CD4-positive, alpha-beta T cell (primary cell): ENCODE measurements around the gene TMEM131. TPM values are rescaled to one million over a fixed set of nuclear protein-coding genes. Genes with fewer than 3 reads are reported as not detected.

Experiments used
- ATAC-seq: fragments of 200-7000 bp; cut with Tn5 transposase; one replicate; pipeline ENCODE4 v1.10.0; 2022; ENCODE audit warnings: mild to moderate bottlenecking; ENCODE audit not compliant: poor library complexity
- CTCF ChIA-PET: fragments of 350-600 bp; sonication (Branson Sonifier 250); formaldehyde crosslinking; loops from one replicate; lab custom pipeline; 2021; ENCODE audit warnings: antibody characterized with exemption, inconsistent platforms; lab: Charles Lee
- POLR2A ChIA-PET: fragments of 350-600 bp; sonication (Branson Sonifier 250); formaldehyde crosslinking; loops from one replicate; lab custom pipeline; 2021; ENCODE audit warnings: antibody characterized with exemption, inconsistent platforms; lab: Charles Lee
- DNase-seq, 14 experiments: peaks; one replicate each; pipeline ENCODE4 v3.0.0-alpha.2; 2013 to 2020; ENCODE audit warnings: mixed read lengths in 2 of 14
- H3K27ac ChIP-seq, 2 donors: one replicate each; pipeline versions ENCODE4 v1.5.1 to v1.7.0; 2013; ENCODE audit warnings: low read length in 2 of 2, low read depth in 1 of 2, mild to moderate bottlenecking in 1 of 2
- H3K27me3 ChIP-seq, 2 experiments: 1 replicate in 1 of 2; 2 replicates in 1 of 2; pipeline versions ENCODE4 v1.6.1 to v1.7.0; 2013; ENCODE audit warnings: low read length in 2 of 2, control low read depth in 1 of 2, mild to moderate bottlenecking in 1 of 2, moderate library complexity in 1 of 2; ENCODE audit not compliant: insufficient read depth in 2 of 2, control insufficient read depth in 1 of 2
- H3K36me3 ChIP-seq: one replicate; pipeline ENCODE4 v1.6.1; 2013; ENCODE audit warnings: low read length, control low read depth; ENCODE audit not compliant: insufficient read depth
- H3K4me1 ChIP-seq: one replicate; pipeline ENCODE4 v1.6.1; 2013; ENCODE audit warnings: low read length, control low read depth; ENCODE audit not compliant: insufficient read depth
- H3K4me3 ChIP-seq: one replicate; pipeline ENCODE4 v1.5.1; 2013; ENCODE audit warnings: mild to moderate bottlenecking, low read length, moderate library complexity
- H3K9me3 ChIP-seq, 2 experiments: 1 replicate in 1 of 2; 2 replicates in 1 of 2; pipeline versions ENCODE4 v1.6.1 to v1.7.0; 2013; ENCODE audit warnings: low read length in 2 of 2, mild to moderate bottlenecking in 2 of 2, control low read depth in 1 of 2, moderate library complexity in 1 of 2; ENCODE audit not compliant: control insufficient read depth in 1 of 2, insufficient read depth in 1 of 2
- H3K27ac Mint-ChIP-seq: one replicate; pipeline ENCODE4 v1.8.0; 2020; ENCODE audit warnings: mixed read lengths
- H3K27me3 Mint-ChIP-seq: one replicate; pipeline ENCODE4 v1.8.0; 2021; ENCODE audit warnings: mixed read lengths
- H3K36me3 Mint-ChIP-seq: one replicate; pipeline ENCODE4 v1.8.0; 2021; ENCODE audit warnings: low read depth, mixed read lengths
- H3K4me1 Mint-ChIP-seq: one replicate; pipeline ENCODE4 v1.8.0; 2021; ENCODE audit warnings: low read depth, mixed read lengths
- H3K4me3 Mint-ChIP-seq: one replicate; pipeline ENCODE4 v1.8.0; 2020; ENCODE audit warnings: mild to moderate bottlenecking, mixed read lengths
- H3K9me3 Mint-ChIP-seq: one replicate; pipeline ENCODE4 v1.8.0; 2020; ENCODE audit warnings: mixed read lengths
- intact Hi-C, 2 experiments: fragments of 100-400 bp; cut with DNase I in 1 of 2; cut with micrococcal nuclease in 1 of 2; formaldehyde crosslinking; loops; one replicate each; pipeline versions ENCODE4 v1.15.1 to v1.9.0; 2023 to 2025; cut with DNase I, micrococcal nuclease
- total RNA-seq, 174 experiments: library from RNA in 2 of 174; stranded (reverse) in 2 of 174; gene quantifications; one replicate each; pipeline ENCODE4 v1.2.3 and lab custom pipeline; 2021 to 2026
- TF ChIP-seq, protein P1 (sequence below): fragments of 200-600 bp; IDR thresholded peaks from one replicate; pipeline ENCODE4 v1.8.0; 2022; ENCODE audit warnings: antibody characterized with exemption, mild to moderate bottlenecking

TMEM131 gene
- total RNA-seq, 2 experiments from 2014 or later, result 29.2 to 33.6 TPM

GRCh38 chr2:97739020-97739892 lies 256.5 kb downstream of the TMEM131 start:
- Histone ChIP-seq H3K36me3 (peaks cover 70% of the 10 kb centered on the region), H3K9me3 (no peaks in the 10 kb centered on the region), H3K4me1 (peaks cover 49% of the 10 kb centered on the region), H3K27me3 (no peaks in the 10 kb centered on the region), H3K27ac (no peak overlapping the region), H3K4me3 (no peak overlapping the region)
- Mint-ChIP-seq H3K27me3 (no peaks in the 10 kb centered on the region), H3K36me3 (peaks cover 70% of the 10 kb centered on the region), H3K9me3 (no peaks in the 10 kb centered on the region), H3K4me1 (peaks cover 55% of the 10 kb centered on the region), H3K4me3 (no peak overlapping the region), H3K27ac (peak overlapping the region; percentile 71)
- intact Hi-C loops, result no loop called here
- DNase-seq (peak in 1 of 14 experiments; percentile 32), ATAC-seq (no peak)
- ChIA-PET POLR2A (interaction anchor here (2.8 to 4.9 kb wide), 2 partner anchors 21 to 26 kb away, joined by 20 to 42 read pairs; partner anchors contain the start of gene ZAP70), CTCF (interaction anchor here (1.1 to 1.9 kb wide), 4 partner anchors 12 to 39 kb away, joined by 5 to 11 read pairs (median 6); no protein-coding TSS in a partner anchor)
- TF ChIP-seq, protein P1, sequence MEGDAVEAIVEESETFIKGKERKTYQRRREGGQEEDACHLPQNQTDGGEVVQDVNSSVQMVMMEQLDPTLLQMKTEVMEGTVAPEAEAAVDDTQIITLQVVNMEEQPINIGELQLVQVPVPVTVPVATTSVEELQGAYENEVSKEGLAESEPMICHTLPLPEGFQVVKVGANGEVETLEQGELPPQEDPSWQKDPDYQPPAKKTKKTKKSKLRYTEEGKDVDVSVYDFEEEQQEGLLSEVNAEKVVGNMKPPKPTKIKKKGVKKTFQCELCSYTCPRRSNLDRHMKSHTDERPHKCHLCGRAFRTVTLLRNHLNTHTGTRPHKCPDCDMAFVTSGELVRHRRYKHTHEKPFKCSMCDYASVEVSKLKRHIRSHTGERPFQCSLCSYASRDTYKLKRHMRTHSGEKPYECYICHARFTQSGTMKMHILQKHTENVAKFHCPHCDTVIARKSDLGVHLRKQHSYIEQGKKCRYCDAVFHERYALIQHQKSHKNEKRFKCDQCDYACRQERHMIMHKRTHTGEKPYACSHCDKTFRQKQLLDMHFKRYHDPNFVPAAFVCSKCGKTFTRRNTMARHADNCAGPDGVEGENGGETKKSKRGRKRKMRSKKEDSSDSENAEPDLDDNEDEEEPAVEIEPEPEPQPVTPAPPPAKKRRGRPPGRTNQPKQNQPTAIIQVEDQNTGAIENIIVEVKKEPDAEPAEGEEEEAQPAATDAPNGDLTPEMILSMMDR, result no peak

DNA sequence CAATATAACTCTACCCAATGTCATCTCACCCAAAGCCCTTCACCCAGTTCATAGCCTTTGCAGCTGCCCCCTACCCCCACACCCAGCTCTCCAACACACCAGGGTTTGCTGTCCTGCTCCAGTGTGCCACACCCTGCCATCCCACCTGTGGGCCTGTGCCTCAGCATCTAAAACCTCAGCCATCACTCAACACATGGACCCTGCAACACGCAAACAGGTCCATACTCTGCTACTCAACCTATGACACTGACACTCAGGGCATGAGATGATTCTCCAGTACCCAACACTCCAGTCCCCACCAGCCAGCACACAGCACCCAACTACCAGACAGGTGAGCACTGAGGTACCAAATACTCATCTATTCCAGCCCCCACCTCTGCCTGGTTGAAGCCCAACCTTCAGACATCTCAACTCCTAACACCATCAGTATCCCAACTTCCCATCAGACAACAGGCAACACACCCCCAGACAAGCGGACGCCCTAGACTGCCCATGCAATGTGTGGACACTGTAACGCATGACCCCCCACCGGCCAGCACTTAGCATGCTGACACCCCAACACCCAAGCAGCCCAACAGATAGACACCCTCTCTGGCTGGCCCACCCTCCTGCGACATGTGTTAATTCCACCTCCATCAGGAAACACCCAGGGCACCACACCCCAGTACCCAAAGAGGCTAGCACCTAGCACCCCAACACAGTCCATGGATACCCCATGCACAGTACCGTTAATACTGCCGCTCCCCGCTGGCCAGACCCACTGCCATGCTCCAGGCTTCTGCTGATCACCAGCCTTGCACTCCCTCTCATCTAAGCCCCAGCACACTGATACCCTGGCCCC lies 257.3 kb downstream of the TMEM131 start:
- ChIA-PET POLR2A (no interaction called here), CTCF (no interaction called here)
- peak in 1 of 14 experiments; percentile 29 for DNase-seq
- H3K4me1 Mint-ChIP-seq, result peaks cover 47% of the 10 kb centered on the region
- TF ChIP-seq, protein P1, result no peak
- no peaks in the 10 kb centered on the region for H3K9me3 Mint-ChIP-seq
- H3K36me3 ChIP-seq, result peaks cover 79% of the 10 kb centered on the region
- no peaks in the 10 kb centered on the region for H3K27me3 Mint-ChIP-seq
- H3K4me3 ChIP-seq, result no peak overlapping the region
- no peak overlapping the region for H3K27ac ChIP-seq
- H3K4me3 Mint-ChIP-seq, result peak overlapping the region; percentile 13
- H3K9me3 ChIP-seq, result no peaks in the 10 kb centered on the region
- H3K27ac Mint-ChIP-seq, result peak overlapping the region; percentile 71
- peaks cover 42% of the 10 kb centered on the region for H3K4me1 ChIP-seq
- no peaks in the 10 kb centered on the region for H3K27me3 ChIP-seq
- ATAC-seq, result no peak
- peaks cover 75% of the 10 kb centered on the region for H3K36me3 Mint-ChIP-seq
- intact Hi-C loops, result no loop called here

DNA sequence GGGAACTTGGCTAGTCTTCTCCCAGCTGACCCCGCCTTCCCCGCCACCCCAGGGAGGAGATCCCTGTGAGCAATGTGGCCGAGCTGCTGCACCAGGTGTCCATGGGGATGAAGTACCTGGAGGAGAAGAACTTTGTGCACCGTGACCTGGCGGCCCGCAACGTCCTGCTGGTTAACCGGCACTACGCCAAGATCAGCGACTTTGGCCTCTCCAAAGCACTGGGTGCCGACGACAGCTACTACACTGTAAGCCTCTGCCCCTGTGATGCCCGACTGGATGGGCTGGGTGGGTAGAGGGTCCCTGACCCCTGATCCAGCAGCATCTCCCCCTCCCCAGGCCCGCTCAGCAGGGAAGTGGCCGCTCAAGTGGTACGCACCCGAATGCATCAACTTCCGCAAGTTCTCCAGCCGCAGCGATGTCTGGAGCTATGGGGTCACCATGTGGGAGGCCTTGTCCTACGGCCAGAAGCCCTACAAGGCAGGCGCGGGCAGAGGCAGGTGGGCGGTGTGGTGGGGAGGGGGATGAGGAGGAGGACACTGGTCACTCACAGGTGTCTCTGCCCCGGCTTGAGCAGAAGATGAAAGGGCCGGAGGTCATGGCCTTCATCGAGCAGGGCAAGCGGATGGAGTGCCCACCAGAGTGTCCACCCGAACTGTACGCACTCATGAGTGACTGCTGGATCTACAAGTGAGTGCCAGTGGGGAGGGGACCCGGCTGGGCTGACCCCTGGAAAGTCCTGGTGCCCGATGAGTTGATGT lies 258.1 kb downstream of the TMEM131 start:
- TF ChIP-seq, protein P1, result no peak
- H3K27ac ChIP-seq, result no peak overlapping the region
- CTCF ChIA-PET, result no interaction called here
- Mint-ChIP-seq H3K4me1 (peaks cover 41% of the 10 kb centered on the region), H3K36me3 (peaks cover 79% of the 10 kb centered on the region), H3K4me3 (no peak overlapping the region), H3K9me3 (no peaks in the 10 kb centered on the region), H3K27ac (peak overlapping the region; percentile 68), H3K27me3 (no peaks in the 10 kb centered on the region)
- no peak for ATAC-seq
- no peaks in the 10 kb centered on the region for H3K27me3 ChIP-seq
- POLR2A ChIA-PET, result no interaction called here
- intact Hi-C loops, result no loop called here
- H3K4me1 ChIP-seq, result peaks cover 38% of the 10 kb centered on the region
- no peak overlapping the region for H3K4me3 ChIP-seq
- peaks cover 87% of the 10 kb centered on the region for H3K36me3 ChIP-seq
- peak in 1 of 14 experiments; percentile 32 for DNase-seq
- H3K9me3 ChIP-seq, result no peaks in the 10 kb centered on the region
